Chondrocyte (in vitro differentiated cells): ENCODE measurements around the gene DNAH14. TPM values are rescaled to one million over a fixed set of nuclear protein-coding genes. Genes with fewer than 3 reads are reported as not detected.

ENCODE experiments used
- DNase-seq: peaks from one replicate; pipeline ENCODE4 v3.0.0; 2021; ENCODE audit warnings: mixed read lengths, low spot score
- H3K27ac Mint-ChIP-seq: one replicate; pipeline ENCODE4 v1.8.0; 2021; ENCODE audit warnings: mild to moderate bottlenecking, moderate library complexity, mixed read lengths; ENCODE audit not compliant: unreplicated experiment
- H3K27me3 Mint-ChIP-seq: 2 replicates; pipeline ENCODE4 v1.8.0; 2021; ENCODE audit warnings: low read depth, mixed read lengths
- H3K36me3 Mint-ChIP-seq: 2 replicates; pipeline ENCODE4 v1.8.0; 2021; ENCODE audit warnings: low read depth, mixed read lengths
- H3K4me1 Mint-ChIP-seq: 2 replicates; pipeline ENCODE4 v1.8.0; 2021; ENCODE audit warnings: low read depth, mild to moderate bottlenecking, mixed read lengths
- H3K4me3 Mint-ChIP-seq: one replicate; pipeline ENCODE4 v1.8.0; 2021; ENCODE audit warnings: mild to moderate bottlenecking, moderate library complexity, mixed read lengths; ENCODE audit not compliant: unreplicated experiment
- H3K9me3 Mint-ChIP-seq: 2 replicates; pipeline ENCODE4 v1.8.0; 2021; ENCODE audit warnings: low read depth, mixed read lengths
- CTCF ChIP-seq: fragments of 200-600 bp; sonication (generic); IDR thresholded peaks from 2 replicates; pipeline ENCODE4 v1.5.0; 2021; ENCODE audit warnings: antibody characterized with exemption, mild to moderate bottlenecking, moderate library complexity
- total RNA-seq: library from RNA; stranded (reverse); gene quantifications from 3 replicates; pipeline ENCODE4 v1.2.1, GENCODE V29; 2021

The DNAH14 gene
- total RNA-seq, 1 donor from 2014 or later = 16.0 TPM

GRCh38 chr1:225044258-225044657, 114.8 kb downstream of the DNAH14 start:
- H3K27ac Mint-ChIP-seq = no peak overlapping the region
- no peaks in the 10 kb centered on the region for H3K9me3 Mint-ChIP-seq
- peaks cover 2% of the 10 kb centered on the region for H3K36me3 Mint-ChIP-seq
- H3K4me3 Mint-ChIP-seq = no peak overlapping the region
- no peak for DNase-seq
- peaks cover 4% of the 10 kb centered on the region for H3K4me1 Mint-ChIP-seq
- no peak for TF ChIP-seq CTCF
- no peaks in the 10 kb centered on the region for H3K27me3 Mint-ChIP-seq

- Mint-ChIP-seq H3K27me3 (no peaks in the 10 kb centered on the region), H3K36me3 (no peaks in the 10 kb centered on the region), H3K27ac (no peak overlapping the region), H3K9me3 (no peaks in the 10 kb centered on the region), H3K4me1 (peaks cover under 1% of the 10 kb centered on the region), H3K4me3 (no peak overlapping the region)
- DNase-seq = no peak
- no peak for TF ChIP-seq CTCF
These were observed 120.1 kb downstream of the DNAH14 start for GRCh38 chr1:225049594-225049993.

GRCh38 chr1:225063722-225064121, 134.2 kb downstream of the DNAH14 start:
- H3K9me3 Mint-ChIP-seq = peaks cover 36% of the 10 kb centered on the region
- DNase-seq = no peak
- no peaks in the 10 kb centered on the region for H3K27me3 Mint-ChIP-seq
- H3K36me3 Mint-ChIP-seq = peaks cover 9% of the 10 kb centered on the region
- H3K27ac Mint-ChIP-seq = no peak overlapping the region
- H3K4me3 Mint-ChIP-seq = no peak overlapping the region
- TF ChIP-seq CTCF = no peak
- no peaks in the 10 kb centered on the region for H3K4me1 Mint-ChIP-seq

- Mint-ChIP-seq H3K9me3 (peaks cover 42% of the 10 kb centered on the region), H3K27me3 (no peaks in the 10 kb centered on the region), H3K27ac (no peak overlapping the region), H3K36me3 (peaks cover 31% of the 10 kb centered on the region), H3K4me1 (no peaks in the 10 kb centered on the region), H3K4me3 (no peak overlapping the region)
- DNase-seq = no peak
- TF ChIP-seq CTCF = no peak
These were observed 141.5 kb downstream of the DNAH14 start for GRCh38 chr1:225070972-225071371.

- H3K9me3 Mint-ChIP-seq = peaks cover 31% of the 10 kb centered on the region
- H3K4me1 Mint-ChIP-seq = no peaks in the 10 kb centered on the region
- H3K27ac Mint-ChIP-seq = no peak overlapping the region
- TF ChIP-seq CTCF = no peak
- DNase-seq = no peak
- H3K36me3 Mint-ChIP-seq = peaks cover 10% of the 10 kb centered on the region
- H3K4me3 Mint-ChIP-seq = no peak overlapping the region
- no peaks in the 10 kb centered on the region for H3K27me3 Mint-ChIP-seq
These were observed 167.7 kb downstream of the DNAH14 start for GRCh38 chr1:225097175-225097574.
